ENCODE data around the gene S100A8.
"Not testable (repeated sequence)": the region's sequence is repeated elsewhere in the genome, so short reads cannot be mapped to it uniquely, and the experiment has no call there.

Gene S100A8

DNA sequence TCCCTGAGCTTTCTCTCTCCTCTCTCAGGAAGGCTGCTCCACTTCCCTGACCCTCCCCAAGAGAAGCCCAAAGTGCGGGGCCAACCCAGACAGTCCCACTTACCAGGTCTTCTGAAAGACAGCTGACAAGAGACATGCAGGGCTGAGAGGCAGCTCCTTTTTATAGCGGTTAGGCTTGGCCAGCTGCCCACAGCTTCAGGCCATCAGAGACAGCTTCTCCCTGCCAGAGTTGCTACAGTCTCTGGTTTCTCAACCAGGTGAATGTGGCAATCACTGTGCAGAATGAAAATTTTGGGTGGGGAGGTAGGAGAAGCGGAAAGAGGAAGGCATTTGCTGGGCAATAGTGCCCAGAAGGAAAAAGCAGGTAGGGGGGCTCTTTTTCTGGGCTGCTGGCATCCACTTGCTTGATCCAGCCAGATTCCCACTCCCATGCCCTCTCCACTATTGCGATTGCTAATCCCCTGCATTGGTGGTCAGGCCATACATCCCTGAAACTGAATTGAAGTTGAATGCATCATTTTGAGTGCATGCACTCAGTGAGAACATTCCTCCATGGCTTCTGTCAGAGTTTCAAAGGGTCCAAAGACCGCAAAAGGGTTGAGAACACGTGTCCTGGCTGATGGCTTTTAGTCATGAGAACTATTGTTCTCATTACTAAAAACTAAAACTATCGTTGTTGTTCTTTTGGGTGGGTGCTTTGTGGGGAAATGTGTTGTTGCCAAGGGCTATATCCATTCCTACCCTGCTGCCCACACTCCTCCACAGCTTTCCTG lies at the start of gene S100A8:
Gene S100A8 (minus strand): TSS at position 136 of the 773 bp plus-strand sequence. CDS start 538 bp downstream, outside the sequence.
- DNase-seq = no peak

DNA sequence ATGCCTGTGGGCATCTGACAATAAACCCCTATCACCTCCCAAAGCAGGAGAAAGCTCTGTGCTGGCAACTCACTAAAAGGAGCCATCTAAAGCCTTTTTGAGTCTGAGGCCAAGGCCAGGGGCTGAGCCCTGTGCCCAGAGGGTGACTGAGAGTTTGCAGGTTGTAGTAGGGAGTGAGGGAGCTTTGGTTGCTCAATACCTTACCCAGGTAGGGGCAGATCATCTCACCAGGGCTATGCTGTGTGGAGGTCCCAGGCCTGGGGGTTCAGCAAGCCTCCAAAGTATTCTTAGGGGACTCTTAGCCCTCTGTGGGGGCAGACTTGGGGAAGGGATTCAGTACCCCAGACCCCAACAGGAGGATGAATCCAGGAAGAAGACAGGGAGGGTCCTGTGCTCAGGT lies 48.4 kb upstream of the S100A8 start:
- DNase-seq = no peak

DNA sequence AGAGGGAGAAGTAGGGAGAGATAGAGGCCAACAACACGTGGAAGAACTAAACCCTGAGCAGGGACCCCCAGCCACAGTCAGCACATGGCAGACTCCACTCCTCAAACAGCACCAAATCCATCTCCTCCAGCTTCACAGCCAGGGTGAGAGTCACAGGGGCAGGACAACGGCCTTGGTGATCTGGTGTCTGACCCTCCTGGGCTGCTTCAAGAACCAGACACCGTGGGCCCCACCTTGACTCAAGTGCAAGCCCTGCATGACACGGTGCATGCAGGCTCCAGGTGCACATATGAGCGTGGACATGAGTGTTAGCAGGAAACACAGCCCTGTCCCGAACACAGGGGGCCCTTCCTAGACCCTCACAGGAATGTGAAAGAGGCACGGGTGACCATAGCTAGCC lies 47.7 kb upstream of the S100A8 start:
- DNase-seq = no peak

DNA sequence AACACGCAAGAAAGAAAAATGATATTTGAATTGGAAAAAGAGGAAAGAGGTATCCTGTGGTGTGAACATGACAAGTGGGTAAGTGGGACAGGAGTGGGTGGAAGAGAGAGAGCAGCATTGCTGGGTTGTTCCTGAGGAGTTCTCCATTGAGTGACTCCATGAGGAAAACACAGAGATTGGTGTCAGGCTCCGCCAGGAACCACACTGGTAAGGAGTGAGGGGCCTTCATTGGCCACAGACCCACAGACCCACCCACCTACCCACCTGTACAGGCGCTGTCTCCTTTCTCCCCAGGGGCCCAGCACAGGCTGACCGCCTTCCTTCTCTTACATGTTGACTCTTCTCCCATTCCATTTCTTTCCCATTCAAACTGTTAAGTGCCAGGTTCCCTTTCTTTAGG lies 46.4 kb upstream of the S100A8 start:
- no peak for DNase-seq

DNA sequence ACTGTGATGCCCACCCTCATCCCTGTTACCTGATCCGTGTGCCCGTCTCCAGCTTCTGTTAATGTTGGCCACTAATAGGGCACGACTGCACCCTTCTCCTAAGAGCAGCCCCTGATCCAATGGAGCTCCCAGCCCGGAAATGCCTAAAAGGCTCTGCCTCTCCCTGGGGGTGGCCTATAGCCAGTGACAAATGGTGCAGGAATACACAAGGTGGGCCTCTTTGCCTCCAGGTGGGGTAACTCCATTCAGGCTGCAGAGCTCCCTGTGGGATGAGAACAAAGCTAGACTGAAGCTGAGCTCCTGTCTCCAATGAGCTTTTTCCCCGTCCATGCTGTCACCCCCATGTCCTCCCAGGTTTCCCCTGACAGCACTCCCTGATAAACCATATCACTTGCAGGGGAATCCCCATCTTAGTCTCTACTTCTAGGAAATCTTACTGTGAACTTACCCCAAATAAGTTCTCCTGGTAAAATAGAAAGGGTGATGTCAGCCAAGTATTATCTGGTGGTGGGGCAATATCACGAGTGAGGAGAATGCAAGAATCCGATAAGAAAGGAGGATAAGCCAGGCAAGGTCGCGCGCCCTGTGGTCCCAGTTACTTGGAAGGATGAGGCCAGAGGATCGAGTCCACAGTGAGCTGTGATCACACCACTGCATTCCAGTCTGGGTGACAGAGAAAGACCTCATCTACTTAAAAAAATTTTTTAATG lies 44.0 kb upstream of the S100A8 start:
- no peak for DNase-seq

DNA sequence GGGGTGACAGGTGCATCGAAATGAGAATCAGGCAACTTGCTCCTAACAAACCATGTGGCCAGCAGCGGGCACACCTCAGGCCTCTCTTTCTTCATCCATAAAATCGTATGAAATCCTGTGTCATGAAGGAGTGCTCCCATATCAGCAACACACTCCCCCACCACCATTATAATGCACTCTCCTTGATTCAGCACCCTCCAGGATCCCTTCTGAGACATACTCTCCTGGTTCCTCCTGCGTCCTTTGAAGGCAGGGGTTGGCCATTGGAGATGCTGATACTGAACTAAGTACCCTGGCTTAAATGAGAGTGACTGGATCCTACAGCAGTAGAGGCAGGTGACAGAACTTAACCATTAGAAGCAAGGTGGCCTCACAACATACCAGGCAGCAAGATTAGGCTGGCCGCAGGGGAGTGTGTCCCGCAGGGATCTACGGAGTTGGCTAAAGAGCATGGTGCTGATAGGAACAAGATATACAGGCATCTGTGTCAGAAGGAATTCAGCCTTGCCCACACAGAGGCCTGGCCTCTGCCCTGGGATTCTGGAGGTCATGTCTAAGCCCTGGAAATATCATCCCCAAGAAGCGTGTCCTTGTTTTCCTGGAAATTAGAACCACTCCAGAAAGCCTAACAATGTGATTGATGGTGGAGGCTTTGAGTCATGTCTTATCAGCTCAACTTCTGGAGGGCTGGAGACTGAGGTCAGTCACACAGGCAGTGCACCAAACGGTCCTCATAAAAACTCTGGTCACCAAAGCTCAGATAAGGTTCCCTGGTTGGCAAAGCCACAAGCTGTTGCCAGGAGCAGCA lies 42.2 kb upstream of the S100A8 start:
- no peak for DNase-seq

DNA sequence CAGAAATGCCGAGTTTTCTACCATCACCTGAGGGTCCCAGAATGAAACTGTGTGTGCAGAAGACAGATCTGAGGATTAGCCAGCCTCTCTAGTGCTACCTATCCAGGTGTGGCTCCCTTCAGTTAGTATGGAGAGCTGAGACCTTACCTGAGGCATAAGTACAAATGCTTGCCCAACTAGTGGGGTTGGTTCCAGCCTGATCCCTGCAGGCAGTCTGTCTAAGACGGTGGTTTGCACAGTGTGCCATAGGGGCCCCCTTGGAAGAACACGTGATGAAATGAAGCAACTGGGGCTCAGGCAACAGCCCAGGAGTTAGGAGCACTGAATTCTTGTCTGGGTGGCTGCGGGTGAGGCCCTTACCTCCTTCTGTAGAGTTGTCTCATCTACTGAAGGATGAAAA lies 41.1 kb upstream of the S100A8 start:
- DNase-seq = no peak

DNA sequence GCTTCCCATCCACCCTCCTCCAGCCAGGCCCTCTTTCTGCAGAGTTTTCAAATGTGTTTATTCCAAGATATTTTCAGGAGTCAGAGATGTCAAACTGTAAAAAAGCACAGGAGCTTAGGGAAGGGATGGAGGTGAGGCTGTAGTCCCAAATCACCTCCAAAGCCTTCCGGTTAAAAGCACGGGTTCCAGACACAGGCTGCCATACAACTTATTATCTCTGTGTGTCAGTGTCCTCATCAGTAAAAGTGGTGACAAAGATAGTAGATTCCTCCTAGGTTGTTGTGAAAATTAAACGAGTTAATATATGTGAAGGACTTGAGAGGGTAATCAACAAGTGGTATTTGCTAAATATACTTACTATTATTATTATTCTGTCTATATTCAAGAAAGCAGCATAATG lies 40.6 kb upstream of the S100A8 start:
- no peak for DNase-seq

DNA sequence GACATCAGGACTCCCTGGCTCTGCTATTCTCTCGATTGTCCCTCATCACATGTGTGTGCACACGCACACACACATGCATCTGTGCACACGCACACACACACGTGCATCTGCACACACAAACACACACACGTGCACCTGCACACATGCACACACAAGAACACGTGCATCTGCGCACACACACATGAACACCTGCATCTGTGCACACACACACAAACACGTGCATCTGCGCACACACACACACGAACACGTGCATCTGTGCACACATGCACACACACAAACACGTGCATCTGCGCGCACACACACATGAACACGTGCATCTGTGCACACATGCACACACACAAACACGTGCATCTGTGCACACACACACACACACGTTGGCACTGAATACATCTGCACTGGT lies 40.1 kb upstream of the S100A8 start:
- no peak for DNase-seq

DNA sequence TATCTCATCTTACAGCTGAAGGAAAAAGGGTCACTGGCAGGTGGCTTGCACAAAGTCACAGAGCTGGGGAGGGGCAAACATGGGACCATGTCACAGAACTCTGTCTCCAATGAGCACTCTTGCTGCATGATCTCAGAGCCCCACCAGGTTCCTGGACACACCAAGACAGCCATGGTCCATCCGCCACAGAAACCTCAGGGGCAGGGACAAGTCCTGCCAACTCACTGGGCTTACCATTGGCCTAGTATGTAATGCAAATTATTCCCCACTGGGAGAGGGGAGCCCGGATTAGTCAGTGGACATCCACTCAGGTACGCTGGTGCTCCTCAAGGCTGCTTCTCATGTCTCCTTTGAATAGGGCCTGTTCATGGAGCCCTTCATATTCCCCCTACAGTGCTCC lies 39.7 kb upstream of the S100A8 start:
- no peak for DNase-seq

DNA sequence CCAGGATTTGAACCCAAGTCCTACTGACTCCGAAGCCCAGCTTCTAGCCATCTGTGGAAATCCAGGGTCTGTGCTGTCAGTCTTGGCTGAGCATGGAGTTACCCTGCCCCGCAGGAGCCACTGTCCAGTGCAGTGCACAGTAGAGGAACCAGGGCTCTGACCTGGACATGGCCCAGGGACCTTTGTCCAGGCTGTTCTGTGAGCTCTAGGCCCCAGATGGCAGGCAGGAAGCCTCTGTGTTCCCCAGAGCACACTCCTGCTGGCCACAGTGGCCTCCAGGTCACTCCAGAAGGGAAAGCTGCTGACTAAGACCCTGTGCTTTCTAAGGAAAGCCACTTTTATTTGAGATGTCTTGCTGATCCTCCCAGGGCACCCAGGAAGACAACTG lies 39.3 kb upstream of the S100A8 start:
- DNase-seq = no peak

DNA sequence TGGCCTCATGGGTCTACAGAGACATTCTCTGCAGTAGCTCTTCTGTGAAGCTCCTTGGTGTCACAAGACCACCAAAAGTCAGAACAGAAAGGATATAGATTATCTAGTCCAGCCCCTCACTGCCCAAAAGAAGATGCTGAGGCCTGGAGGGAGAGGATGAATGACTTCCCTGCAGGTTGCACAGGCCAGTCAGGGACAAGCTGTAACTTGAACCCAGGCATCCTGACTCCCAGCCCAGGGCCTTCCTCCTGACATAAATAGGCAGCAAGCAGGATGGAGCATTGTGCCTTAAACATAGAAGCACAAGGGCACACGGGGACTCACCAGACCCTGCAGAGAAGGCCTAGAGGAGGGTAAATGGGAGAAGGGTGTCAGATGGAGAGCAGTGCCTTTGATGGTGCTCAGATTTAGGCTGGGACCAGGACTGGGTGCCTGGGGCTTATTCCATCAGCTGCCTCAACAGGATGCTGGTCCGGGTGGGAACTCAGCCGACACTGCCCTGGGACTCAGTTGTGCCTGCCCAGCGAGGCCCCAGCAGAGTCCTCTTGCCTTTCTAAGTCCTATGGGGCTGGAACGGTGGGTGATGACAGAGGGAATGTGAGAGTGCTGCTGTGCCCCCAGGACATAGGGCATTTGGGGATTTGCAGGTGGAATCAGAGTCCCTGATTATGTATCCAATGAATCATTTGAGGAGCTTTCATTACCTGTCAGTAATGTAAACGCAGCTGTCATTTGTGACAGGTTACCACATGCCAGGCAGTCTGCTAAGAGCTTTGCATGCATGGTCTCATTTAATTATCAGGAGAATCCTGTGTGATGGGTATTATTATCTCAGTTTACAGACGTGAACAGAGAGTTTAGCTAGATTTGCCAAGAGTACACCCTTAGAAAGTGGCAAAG lies 38.6 kb upstream of the S100A8 start:
- no peak for DNase-seq

DNA sequence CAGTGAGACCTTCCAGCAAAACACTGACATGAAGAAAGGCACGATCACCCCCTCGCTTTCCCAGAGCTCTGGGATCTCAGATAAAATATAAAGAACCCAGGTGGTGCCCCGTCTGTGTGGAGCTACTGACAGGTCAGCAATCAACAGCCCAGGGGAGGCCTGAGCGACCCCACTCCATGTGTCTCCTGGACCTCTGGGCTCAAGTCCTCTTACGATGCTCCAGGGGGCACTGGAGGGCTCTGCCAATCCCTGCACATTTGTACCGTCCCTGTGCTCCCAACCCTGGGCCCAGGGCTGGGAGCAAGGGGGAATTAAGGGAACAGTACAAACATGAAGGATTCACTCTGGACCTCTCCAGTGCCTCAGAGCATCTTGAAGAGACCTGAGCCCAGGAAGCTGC lies 37.9 kb upstream of the S100A8 start:
- no peak for DNase-seq

DNA sequence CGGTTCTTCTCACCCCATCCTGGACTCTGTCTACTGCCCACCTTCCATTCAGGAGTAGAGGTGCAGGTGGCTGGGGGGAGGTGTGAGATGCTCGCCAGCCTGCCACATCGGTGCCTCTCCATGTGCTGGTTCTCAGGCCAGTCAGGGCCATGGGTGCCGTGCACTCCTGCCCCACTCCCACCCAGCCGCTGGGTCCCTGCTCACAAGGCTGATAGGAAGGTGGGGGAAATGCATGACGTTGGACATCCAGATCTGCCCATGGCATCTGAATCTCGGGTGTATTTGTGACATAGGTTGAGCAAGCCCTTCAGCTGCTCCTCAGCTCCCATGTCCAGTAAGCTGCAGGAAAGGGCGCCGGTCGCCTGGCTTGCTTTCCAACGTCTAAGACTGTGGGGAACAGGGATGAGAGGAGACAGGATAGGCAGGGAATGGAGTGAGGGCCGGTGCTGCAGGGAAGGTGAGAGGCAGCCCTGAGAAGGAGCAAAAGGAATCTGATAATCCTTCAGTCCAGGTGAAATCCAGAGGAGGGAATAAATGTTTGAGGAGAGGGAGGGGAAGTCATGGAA lies 37.3 kb upstream of the S100A8 start:
- DNase-seq = no peak

DNA sequence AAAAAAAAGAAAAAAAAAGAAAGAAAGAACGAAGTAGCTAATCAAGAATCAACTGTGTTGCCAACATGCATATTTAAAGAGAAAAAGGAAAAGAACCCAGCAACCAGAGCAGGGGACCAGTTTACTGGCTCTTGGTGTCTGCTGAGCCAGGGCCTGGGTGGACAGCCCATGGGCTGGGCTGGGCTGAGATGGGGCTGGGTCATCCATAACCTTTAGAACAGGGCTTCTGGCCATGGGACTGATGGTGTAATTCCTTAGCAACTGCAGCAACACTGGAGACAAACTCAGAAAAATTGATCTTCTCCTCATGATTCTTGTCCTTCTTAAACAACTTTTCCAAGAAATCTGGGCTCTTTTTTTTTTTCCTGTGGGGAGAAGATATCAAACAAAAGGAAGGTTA lies 35.9 kb upstream of the S100A8 start:
- DNase-seq = no peak

DNA sequence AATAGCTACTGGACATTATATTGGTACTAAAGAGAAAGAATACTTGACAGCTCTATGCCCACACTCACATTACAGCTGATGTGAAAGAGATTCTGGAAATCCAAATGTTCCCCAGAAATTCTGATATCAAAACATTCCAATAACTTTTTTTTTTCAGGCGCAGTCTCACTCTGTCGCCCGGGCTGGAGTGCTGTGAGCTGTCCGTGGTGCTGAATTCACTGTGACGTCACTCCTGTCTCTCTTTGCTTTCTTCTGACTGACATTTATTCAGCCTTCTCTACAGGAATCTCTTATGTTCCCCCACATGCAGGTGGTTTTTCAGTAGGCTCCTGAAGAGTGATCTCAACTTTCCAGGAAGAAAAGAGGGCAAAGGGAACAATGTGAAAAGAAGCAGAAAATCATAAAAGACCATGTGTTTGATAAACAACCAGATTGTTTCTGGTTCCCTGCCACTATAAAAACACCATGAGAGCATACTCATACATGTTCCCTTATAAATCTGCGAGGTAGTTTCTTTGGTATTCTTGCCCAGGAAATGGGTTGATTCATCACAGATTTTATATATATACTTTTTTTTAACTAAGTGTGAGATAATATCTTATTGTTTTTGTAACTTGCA lies 31.7 kb upstream of the S100A8 start:
- peak; percentile 44 for DNase-seq

DNA sequence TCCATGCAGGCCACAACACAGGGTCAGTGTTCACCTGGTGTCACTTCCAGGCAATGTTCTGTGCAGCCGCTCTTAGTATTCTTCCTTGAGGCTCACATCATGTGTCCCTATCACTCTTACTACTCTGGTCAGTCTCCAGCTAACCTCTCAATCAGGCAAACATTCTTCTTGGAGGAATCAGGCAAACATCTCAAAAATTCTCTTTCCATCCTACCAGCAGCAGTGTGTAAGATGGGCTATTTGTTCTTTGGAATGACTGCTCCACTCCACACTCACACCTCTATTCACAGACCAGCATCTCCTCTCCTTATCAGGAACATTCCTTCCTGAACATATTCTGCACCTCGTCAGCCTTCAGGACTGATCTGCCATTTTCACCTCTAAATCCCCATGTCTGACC lies 29.4 kb upstream of the S100A8 start:
- no peak for DNase-seq

DNA sequence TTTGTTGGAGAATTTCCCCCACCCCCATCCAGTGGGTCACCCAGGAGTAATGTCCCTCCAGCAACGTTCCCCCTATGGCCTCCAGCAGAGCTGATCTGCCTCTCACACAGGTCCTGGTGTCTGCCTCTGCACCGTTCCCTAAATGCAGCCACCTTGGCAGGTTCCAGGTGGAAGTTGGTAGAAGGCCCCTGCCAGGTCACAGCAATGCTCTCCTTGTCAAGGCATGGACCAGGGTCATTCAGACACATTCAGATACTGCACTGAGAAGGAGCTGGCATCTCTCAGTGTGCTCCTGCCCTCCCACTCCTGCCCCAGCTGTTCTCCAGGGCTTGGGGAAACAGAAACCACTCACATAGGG lies 28.5 kb upstream of the S100A8 start:
- DNase-seq = not testable (repeated sequence)

DNA sequence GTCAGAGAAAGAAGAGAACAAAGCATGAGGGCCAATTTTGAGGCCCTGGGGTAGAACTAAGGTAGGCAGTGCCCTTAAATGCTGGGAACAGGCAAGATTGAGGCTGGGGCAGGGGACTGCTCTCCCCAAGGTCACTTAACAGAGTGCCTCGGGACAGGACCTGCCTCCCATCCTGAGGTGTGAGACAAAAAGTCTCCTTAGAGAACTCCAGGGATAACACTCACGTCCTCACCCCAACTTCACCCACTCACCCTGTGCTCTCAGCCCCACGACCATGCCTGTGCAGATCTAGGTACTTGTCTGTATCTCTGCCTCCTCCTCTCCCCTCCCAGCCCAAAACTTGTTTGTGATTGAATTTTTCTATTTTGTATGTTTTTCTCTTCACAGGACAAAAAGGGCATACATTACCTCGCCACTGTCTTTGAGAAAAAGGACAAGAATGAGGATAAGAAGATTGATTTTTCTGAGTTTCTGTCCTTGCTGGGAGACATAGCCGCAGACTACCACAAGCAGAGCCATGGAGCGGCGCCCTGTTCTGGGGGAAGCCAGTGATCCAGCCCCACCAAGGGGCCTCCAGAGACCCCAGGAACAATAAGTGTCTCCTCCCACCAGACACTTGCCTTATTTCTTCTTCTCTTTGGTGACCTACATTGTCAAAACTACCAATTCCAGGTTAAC lies 28.0 kb upstream of the S100A8 start:
- not testable (repeated sequence) for DNase-seq

DNA sequence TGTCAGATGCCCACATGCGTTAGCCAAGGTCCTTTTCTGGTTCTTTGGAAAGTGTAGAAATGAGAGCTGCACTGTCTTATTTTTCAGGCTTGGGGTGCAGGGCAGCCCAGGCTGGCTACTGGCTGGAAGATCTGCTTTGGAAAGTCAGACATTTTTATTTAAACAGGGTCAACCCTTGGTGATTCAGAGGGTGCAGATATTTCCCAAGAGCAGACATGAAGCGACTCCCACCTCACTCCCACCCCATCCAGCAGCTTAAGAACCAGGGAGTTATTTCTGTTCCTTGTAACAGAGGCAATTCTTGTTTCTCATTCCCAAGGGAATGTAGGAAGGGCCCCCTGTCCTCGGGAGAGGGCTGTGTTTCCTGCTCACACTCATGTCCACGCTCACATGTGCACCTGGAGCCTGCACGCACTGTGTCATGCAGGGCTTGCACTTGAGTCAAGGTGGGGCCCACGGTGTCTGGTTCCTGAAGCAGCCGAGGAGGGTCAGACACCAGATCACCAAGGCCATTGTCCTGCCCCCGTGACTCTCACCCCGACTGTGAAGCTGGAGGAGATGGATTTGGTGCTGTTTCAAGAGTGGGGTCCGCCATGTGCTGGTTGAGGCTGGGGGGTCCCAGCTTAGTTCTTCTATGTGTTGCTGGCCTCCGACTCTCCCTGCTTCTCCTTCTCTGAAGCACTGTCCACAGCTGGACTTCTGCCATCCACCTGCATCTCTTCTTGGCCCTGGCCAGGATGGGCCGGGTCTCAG lies 26.4 kb upstream of the S100A8 start:
- no peak for DNase-seq
